ENCODE measurements around the gene POU2F1.

The POU2F1 gene

GRCh38 chr1:167273027-167273800 lies 52.5 kb downstream of the POU2F1 start:
- ChIA-PET POLR2A (interaction anchor here (0.7 to 0.9 kb wide), 2 partner anchors 53 to 54 kb away, joined by 3 to 5 read pairs; partner anchors contain the start of gene POU2F1), CTCF (interaction anchor here (0.8 kb wide), 1 partner anchor 12 kb away, joined by 3 read pairs; no protein-coding TSS in a partner anchor)
- DNase-seq (ENCODE audit: extremely low spot score), result no peak
- TF ChIP-seq FOXK2 (IDR thresholded peaks at IDR 0.05), result no peak
- TF ChIP-seq NFRKB (IDR thresholded peaks at IDR 0.05), result no peak
- TF ChIP-seq FOXM1 (IDR thresholded peaks at IDR 0.05; ENCODE audit: borderline replicate concordance), result no peak
- TF ChIP-seq ARNT (IDR thresholded peaks at IDR 0.05), result no peak
- no peak for TF ChIP-seq PKNOX1 (IDR thresholded peaks at IDR 0.05)
- TF ChIP-seq L3MBTL2 (conservative IDR thresholded peaks at IDR 0.05), result no peak
- TF ChIP-seq LEF1 (IDR thresholded peaks at IDR 0.05; ENCODE audit: borderline replicate concordance), result no peak
- TF ChIP-seq SUZ12 (IDR thresholded peaks at IDR 0.05), result no peak
- TF ChIP-seq TARDBP (IDR thresholded peaks at IDR 0.05), result no peak
- no peak for TF ChIP-seq ZNF384 (IDR thresholded peaks at IDR 0.05)

- POLR2A ChIA-PET, result interaction anchor here (0.7 to 0.9 kb wide), 2 partner anchors 54 to 55 kb away, joined by 3 to 5 read pairs; partner anchors contain the start of gene POU2F1
- CTCF ChIA-PET, result interaction anchor here (0.6 to 0.8 kb wide), 2 partner anchors 11 to 807 kb away, joined by 3 read pairs; no protein-coding TSS in a partner anchor
- no peak for DNase-seq (ENCODE audit: extremely low spot score)
- TF ChIP-seq ZNF384 (IDR thresholded peaks at IDR 0.05) (no peak), NFRKB (IDR thresholded peaks at IDR 0.05) (no peak), ARNT (IDR thresholded peaks at IDR 0.05) (no peak), LEF1 (IDR thresholded peaks at IDR 0.05; ENCODE audit: borderline replicate concordance) (no peak), CTBP1 (IDR thresholded peaks at IDR 0.05; ENCODE audit: borderline replicate concordance) (no peak), SP1 (IDR thresholded peaks at IDR 0.05) (no peak), HDGF (IDR thresholded peaks at IDR 0.05; ENCODE audit: borderline replicate concordance) (no peak), BHLHE40 (IDR thresholded peaks at IDR 0.05; ENCODE audit: borderline replicate concordance) (no peak), L3MBTL2 (conservative IDR thresholded peaks at IDR 0.05) (no peak), FOXM1 (IDR thresholded peaks at IDR 0.05; ENCODE audit: borderline replicate concordance) (no peak)
These were observed 53.4 kb downstream of the POU2F1 start for GRCh38 chr1:167274061-167274460.

- TF ChIP-seq FOXK2 (IDR thresholded peaks at IDR 0.05) (no peak), L3MBTL2 (conservative IDR thresholded peaks at IDR 0.05) (no peak), PKNOX1 (IDR thresholded peaks at IDR 0.05) (no peak), HDGF (IDR thresholded peaks at IDR 0.05; ENCODE audit: borderline replicate concordance) (no peak), NFRKB (IDR thresholded peaks at IDR 0.05) (no peak), FOXA1 (IDR thresholded peaks at IDR 0.05) (no peak), BHLHE40 (IDR thresholded peaks at IDR 0.05; ENCODE audit: borderline replicate concordance) (no peak), ZNF384 (IDR thresholded peaks at IDR 0.05) (no peak), ARNT (IDR thresholded peaks at IDR 0.05) (no peak)
- ChIA-PET POLR2A (no interaction called here), CTCF (no interaction called here)
- no peak for DNase-seq (ENCODE audit: extremely low spot score)
These were observed 56.3 kb downstream of the POU2F1 start for GRCh38 chr1:167276969-167277368.

GRCh38 chr1:167278497-167278896 lies 57.8 kb downstream of the POU2F1 start:
- no peak for TF ChIP-seq L3MBTL2 (conservative IDR thresholded peaks at IDR 0.05)
- TF ChIP-seq TARDBP (IDR thresholded peaks at IDR 0.05), result no peak
- no peak for TF ChIP-seq PKNOX1 (IDR thresholded peaks at IDR 0.05)
- no peak for TF ChIP-seq ELF4 (IDR thresholded peaks at IDR 0.05)
- no peak for TF ChIP-seq SUZ12 (IDR thresholded peaks at IDR 0.05)
- ChIA-PET CTCF (interaction anchor here (0.6 kb wide), 1 partner anchor 89 kb away, joined by 3 read pairs; no protein-coding TSS in a partner anchor), POLR2A (no interaction called here)
- DNase-seq (ENCODE audit: extremely low spot score), result no peak

GRCh38 chr1:167280912-167281311 lies 60.2 kb downstream of the POU2F1 start:
- POLR2A ChIA-PET, result no interaction called here
- CTCF ChIA-PET, result no interaction called here
- TF ChIP-seq FOXM1 (IDR thresholded peaks at IDR 0.05; ENCODE audit: borderline replicate concordance) (no peak), FOXK2 (IDR thresholded peaks at IDR 0.05) (no peak), HDGF (IDR thresholded peaks at IDR 0.05; ENCODE audit: borderline replicate concordance) (no peak), NFRKB (IDR thresholded peaks at IDR 0.05) (no peak), ARNT (IDR thresholded peaks at IDR 0.05) (no peak), SP1 (IDR thresholded peaks at IDR 0.05) (no peak), LEF1 (IDR thresholded peaks at IDR 0.05; ENCODE audit: borderline replicate concordance) (no peak), ZNF384 (IDR thresholded peaks at IDR 0.05) (no peak), CTBP1 (IDR thresholded peaks at IDR 0.05; ENCODE audit: borderline replicate concordance) (no peak), BHLHE40 (IDR thresholded peaks at IDR 0.05; ENCODE audit: borderline replicate concordance) (no peak), SUZ12 (IDR thresholded peaks at IDR 0.05) (no peak), PKNOX1 (IDR thresholded peaks at IDR 0.05) (no peak), FOXA1 (IDR thresholded peaks at IDR 0.05) (no peak), TARDBP (IDR thresholded peaks at IDR 0.05) (no peak), L3MBTL2 (conservative IDR thresholded peaks at IDR 0.05) (no peak), ELF4 (IDR thresholded peaks at IDR 0.05) (no peak)
- no peak for DNase-seq (ENCODE audit: extremely low spot score)

All from HEK293T (cell line).